NOMO-1 treated with dmso at 0.1 percent for 144 hours (cell line): ENCODE results near the gene CCNY.

Experiments
- DNase-seq: peaks from one replicate; lab custom pipeline; 2025; ENCODE audit not compliant: unreplicated experiment; lab: John Stamatoyannopoulos, UW

The CCNY gene

GRCh38 chr10:35423505-35424306, 87.4 kb downstream of the CCNY start:
- no peak for DNase-seq

- DNase-seq: no peak
Observed at GRCh38 chr10:35424680-35425285, 88.5 kb downstream of the CCNY start.

GRCh38 chr10:35425595-35425994, 89.3 kb downstream of the CCNY start:
- DNase-seq: no peak

- DNase-seq: no peak
Observed at GRCh38 chr10:35426657-35427056, 90.3 kb downstream of the CCNY start.

- DNase-seq: no peak
Observed at GRCh38 chr10:35427543-35427942, 91.2 kb downstream of the CCNY start.

- no peak for DNase-seq
Observed at GRCh38 chr10:35428521-35428920, 92.2 kb downstream of the CCNY start.

- no peak for DNase-seq
Observed at GRCh38 chr10:35432781-35433338, 96.6 kb downstream of the CCNY start.

- no peak for DNase-seq
Observed at GRCh38 chr10:35433851-35434426, 97.6 kb downstream of the CCNY start.

- DNase-seq: no peak
Observed at GRCh38 chr10:35434533-35434932, 98.2 kb downstream of the CCNY start.

GRCh38 chr10:35435824-35436223, 99.5 kb downstream of the CCNY start:
- DNase-seq: no peak

- DNase-seq: no peak
Observed at GRCh38 chr10:35437829-35438228, 101.5 kb downstream of the CCNY start.

GRCh38 chr10:35438718-35439571, 102.6 kb downstream of the CCNY start:
- DNase-seq: no peak

GRCh38 chr10:35440016-35440415, 103.7 kb downstream of the CCNY start:
- no peak for DNase-seq

- DNase-seq: no peak
Observed at GRCh38 chr10:35442028-35442427, 105.7 kb downstream of the CCNY start.

- DNase-seq: no peak
Observed at GRCh38 chr10:35442592-35442991, 106.3 kb downstream of the CCNY start.

- no peak for DNase-seq
Observed at GRCh38 chr10:35443858-35444257, 107.5 kb downstream of the CCNY start.

- no peak for DNase-seq
Observed at GRCh38 chr10:35445150-35445884, 109.0 kb downstream of the CCNY start.

- DNase-seq: no peak
Observed at GRCh38 chr10:35446439-35446838, 110.1 kb downstream of the CCNY start.

- no peak for DNase-seq
Observed at GRCh38 chr10:35447693-35448407, 111.5 kb downstream of the CCNY start.
